Measurements from ENCODE around the gene GFER. TPM values are rescaled to one million over a fixed set of nuclear protein-coding genes. Genes with fewer than 3 reads are reported as not detected.

GFER gene
- polyA plus RNA-seq, 1 of the 3 experiments (the other 2 are of a cell fraction) = 20.4 TPM

DNA sequence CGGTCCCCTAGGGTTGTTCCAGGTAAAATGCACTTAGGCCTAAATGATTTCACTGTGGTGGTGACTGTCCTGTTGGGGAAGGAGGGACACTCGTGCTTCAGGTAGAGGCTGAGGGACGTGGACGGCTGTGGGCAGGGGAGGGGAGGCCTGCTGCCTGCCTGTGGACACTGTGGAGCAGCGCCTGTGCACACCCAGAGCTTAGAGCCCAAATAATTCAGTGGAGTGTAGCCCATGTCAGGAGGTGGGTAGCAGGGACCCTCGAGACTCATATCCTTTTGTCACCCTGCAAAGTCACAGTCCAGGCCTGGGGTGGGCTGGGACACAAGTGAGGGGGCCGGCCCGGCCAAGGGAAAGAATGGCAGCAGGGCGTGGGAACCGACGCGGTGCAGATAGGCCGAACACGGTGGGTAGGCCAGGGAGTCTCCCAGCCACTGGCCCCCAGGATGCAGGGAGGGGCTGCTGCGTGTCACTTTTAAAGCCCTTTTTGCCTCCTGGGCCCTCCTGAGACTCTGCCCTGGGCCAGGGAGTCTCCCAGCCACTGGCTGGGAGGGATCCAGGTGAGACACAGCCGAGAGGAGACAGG is 42.0 kb downstream of the GFER start:
- DNase-seq = no peak
- H4K20me1 ChIP-seq (ENCODE audit: insufficient read depth) = peaks cover 8% of the 10 kb centered on the region; the same call in 1 of the 2 replicates
- peak overlapping the region; percentile 46 to 67; a peak in 1 of 4 replicates for H3K4me3 ChIP-seq (ENCODE audit: low read depth in 2 of 2, low read length in 1 of 2)
- TF ChIP-seq, protein P1, sequence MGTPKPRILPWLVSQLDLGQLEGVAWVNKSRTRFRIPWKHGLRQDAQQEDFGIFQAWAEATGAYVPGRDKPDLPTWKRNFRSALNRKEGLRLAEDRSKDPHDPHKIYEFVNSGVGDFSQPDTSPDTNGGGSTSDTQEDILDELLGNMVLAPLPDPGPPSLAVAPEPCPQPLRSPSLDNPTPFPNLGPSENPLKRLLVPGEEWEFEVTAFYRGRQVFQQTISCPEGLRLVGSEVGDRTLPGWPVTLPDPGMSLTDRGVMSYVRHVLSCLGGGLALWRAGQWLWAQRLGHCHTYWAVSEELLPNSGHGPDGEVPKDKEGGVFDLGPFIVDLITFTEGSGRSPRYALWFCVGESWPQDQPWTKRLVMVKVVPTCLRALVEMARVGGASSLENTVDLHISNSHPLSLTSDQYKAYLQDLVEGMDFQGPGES (IDR thresholded peaks at IDR 0.05; ENCODE audit: low read depth, low read length) = no peak
- TF ChIP-seq GABPA (IDR thresholded peaks at IDR 0.05; ENCODE audit: low read depth) (no peak), MXI1 (IDR thresholded peaks at IDR 0.05; ENCODE audit: low read depth, low read length) (no peak), EP300 (IDR thresholded peaks at IDR 0.05; ENCODE audit: borderline replicate concordance in 1 of 2, low read depth in 1 of 2, low read length in 1 of 2) (no peak), TCF12 (IDR thresholded peaks at IDR 0.05) (no peak), RAD21 (IDR thresholded peaks at IDR 0.05; ENCODE audit: low read length) (no peak), RCOR1 (IDR thresholded peaks at IDR 0.05; ENCODE audit: low read length) (no peak), TEAD4 (IDR thresholded peaks at IDR 0.05; ENCODE audit: borderline replicate concordance, insufficient read depth) (no peak), RXRA (IDR thresholded peaks at IDR 0.05; ENCODE audit: borderline replicate concordance, low read depth) (no peak), NRF1 (IDR thresholded peaks at IDR 0.05; ENCODE audit: low read depth, low read length) (no peak), POLR2AphosphoS5 (IDR thresholded peaks at IDR 0.05; ENCODE audit: low read depth, low read length) (no peak), YY1 (IDR thresholded peaks at IDR 0.05; ENCODE audit: low read depth) (no peak), NFIC (IDR thresholded peaks at IDR 0.05; ENCODE audit: borderline replicate concordance) (no peak), ELF1 (IDR thresholded peaks at IDR 0.05) (no peak)
- TF ChIP-seq, protein P2, sequence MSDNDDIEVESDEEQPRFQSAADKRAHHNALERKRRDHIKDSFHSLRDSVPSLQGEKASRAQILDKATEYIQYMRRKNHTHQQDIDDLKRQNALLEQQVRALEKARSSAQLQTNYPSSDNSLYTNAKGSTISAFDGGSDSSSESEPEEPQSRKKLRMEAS (IDR thresholded peaks at IDR 0.05; ENCODE audit: low read depth) = no peak
- TF ChIP-seq, protein P3, sequence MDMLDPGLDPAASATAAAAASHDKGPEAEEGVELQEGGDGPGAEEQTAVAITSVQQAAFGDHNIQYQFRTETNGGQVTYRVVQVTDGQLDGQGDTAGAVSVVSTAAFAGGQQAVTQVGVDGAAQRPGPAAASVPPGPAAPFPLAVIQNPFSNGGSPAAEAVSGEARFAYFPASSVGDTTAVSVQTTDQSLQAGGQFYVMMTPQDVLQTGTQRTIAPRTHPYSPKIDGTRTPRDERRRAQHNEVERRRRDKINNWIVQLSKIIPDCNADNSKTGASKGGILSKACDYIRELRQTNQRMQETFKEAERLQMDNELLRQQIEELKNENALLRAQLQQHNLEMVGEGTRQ (IDR thresholded peaks at IDR 0.05; ENCODE audit: borderline replicate concordance, low read depth, low read length) = no peak
- TF ChIP-seq, protein P4, sequence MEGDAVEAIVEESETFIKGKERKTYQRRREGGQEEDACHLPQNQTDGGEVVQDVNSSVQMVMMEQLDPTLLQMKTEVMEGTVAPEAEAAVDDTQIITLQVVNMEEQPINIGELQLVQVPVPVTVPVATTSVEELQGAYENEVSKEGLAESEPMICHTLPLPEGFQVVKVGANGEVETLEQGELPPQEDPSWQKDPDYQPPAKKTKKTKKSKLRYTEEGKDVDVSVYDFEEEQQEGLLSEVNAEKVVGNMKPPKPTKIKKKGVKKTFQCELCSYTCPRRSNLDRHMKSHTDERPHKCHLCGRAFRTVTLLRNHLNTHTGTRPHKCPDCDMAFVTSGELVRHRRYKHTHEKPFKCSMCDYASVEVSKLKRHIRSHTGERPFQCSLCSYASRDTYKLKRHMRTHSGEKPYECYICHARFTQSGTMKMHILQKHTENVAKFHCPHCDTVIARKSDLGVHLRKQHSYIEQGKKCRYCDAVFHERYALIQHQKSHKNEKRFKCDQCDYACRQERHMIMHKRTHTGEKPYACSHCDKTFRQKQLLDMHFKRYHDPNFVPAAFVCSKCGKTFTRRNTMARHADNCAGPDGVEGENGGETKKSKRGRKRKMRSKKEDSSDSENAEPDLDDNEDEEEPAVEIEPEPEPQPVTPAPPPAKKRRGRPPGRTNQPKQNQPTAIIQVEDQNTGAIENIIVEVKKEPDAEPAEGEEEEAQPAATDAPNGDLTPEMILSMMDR (IDR thresholded peaks at IDR 0.05) = no peak
- TF ChIP-seq, protein P5, sequence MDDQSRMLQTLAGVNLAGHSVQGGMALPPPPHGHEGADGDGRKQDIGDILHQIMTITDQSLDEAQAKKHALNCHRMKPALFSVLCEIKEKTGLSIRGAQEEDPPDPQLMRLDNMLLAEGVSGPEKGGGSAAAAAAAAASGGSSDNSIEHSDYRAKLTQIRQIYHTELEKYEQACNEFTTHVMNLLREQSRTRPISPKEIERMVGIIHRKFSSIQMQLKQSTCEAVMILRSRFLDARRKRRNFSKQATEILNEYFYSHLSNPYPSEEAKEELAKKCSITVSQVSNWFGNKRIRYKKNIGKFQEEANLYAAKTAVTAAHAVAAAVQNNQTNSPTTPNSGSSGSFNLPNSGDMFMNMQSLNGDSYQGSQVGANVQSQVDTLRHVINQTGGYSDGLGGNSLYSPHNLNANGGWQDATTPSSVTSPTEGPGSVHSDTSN (IDR thresholded peaks at IDR 0.05) = no peak
- TF ChIP-seq, protein P6, sequence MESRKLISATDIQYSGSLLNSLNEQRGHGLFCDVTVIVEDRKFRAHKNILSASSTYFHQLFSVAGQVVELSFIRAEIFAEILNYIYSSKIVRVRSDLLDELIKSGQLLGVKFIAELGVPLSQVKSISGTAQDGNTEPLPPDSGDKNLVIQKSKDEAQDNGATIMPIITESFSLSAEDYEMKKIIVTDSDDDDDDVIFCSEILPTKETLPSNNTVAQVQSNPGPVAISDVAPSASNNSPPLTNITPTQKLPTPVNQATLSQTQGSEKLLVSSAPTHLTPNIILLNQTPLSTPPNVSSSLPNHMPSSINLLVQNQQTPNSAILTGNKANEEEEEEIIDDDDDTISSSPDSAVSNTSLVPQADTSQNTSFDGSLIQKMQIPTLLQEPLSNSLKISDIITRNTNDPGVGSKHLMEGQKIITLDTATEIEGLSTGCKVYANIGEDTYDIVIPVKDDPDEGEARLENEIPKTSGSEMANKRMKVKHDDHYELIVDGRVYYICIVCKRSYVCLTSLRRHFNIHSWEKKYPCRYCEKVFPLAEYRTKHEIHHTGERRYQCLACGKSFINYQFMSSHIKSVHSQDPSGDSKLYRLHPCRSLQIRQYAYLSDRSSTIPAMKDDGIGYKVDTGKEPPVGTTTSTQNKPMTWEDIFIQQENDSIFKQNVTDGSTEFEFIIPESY (IDR thresholded peaks at IDR 0.05; ENCODE audit: borderline replicate concordance, low read depth) = no peak
- TF ChIP-seq, protein P7, sequence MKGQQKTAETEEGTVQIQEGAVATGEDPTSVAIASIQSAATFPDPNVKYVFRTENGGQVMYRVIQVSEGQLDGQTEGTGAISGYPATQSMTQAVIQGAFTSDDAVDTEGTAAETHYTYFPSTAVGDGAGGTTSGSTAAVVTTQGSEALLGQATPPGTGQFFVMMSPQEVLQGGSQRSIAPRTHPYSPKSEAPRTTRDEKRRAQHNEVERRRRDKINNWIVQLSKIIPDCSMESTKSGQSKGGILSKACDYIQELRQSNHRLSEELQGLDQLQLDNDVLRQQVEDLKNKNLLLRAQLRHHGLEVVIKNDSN (IDR thresholded peaks at IDR 0.05; ENCODE audit: borderline replicate concordance, low read depth) = no peak
- peaks cover 7 to 29% of the 10 kb centered on the region in 2 experiments; a peak in 2 of 4 replicates for H3K4me1 ChIP-seq (ENCODE audit: control insufficient read depth in 1 of 2, insufficient read depth in 2 of 2, low read depth in 1 of 2, low read length in 1 of 2)
- H3K36me3 ChIP-seq (replicated peaks in 1 of 2; ENCODE audit: control insufficient read depth in 1 of 2, insufficient read depth in 2 of 2, low read length in 1 of 2) = peaks cover 0 to 6% of the 10 kb centered on the region in 2 experiments
- no peaks in the 10 kb centered on the region for H3K9me3 ChIP-seq
- 92% methylated on average over 16 of the region's 16 CpGs for WGBS (ENCODE audit: low lambda C conversion rate)
- POLR2A ChIA-PET = no interaction called here
- H3K9me2 ChIP-seq = no peaks in the 10 kb centered on the region
- no peak overlapping the region for H2AFZ ChIP-seq (ENCODE audit: low read depth)
- H3F3A ChIP-seq (replicated peaks; ENCODE audit: insufficient read depth) = peaks cover 9% of the 10 kb centered on the region
- peak overlapping the region; percentile 54; the same call in 1 of the 2 replicates for H3K4me2 ChIP-seq
- peaks cover 15% of the 10 kb centered on the region; the same call in 1 of the 2 replicates for H3K79me2 ChIP-seq (ENCODE audit: insufficient read depth)
- CTCF ChIA-PET = interaction anchor here (1.3 to 6.5 kb wide), 5 partner anchors 14 to 126 kb away, joined by 3 to 68 read pairs (median 25); no protein-coding TSS in a partner anchor
- no peak overlapping the region; a peak in 1 of 4 replicates for H3K27ac ChIP-seq (ENCODE audit: low read depth in 2 of 2, low read length in 1 of 2)
- H3K27me3 ChIP-seq (ENCODE audit: insufficient read depth) = no peaks in the 10 kb centered on the region
- H3K9ac ChIP-seq = 0 out of 2 replicates have a peak overlapping the region, but pooled peaks have one; percentile 10
